GM12801 (cell line): Measurements from ENCODE around the gene TMEM18.

ENCODE experiments used
- CTCF ChIP-seq: IDR thresholded peaks from one replicate; pipeline ENCODE4 v1.5.1; 2011; ENCODE audit warnings: control low read depth; ENCODE audit not compliant: insufficient read length; ENCODE audit errors: extremely low read depth

The TMEM18 gene

DNA sequence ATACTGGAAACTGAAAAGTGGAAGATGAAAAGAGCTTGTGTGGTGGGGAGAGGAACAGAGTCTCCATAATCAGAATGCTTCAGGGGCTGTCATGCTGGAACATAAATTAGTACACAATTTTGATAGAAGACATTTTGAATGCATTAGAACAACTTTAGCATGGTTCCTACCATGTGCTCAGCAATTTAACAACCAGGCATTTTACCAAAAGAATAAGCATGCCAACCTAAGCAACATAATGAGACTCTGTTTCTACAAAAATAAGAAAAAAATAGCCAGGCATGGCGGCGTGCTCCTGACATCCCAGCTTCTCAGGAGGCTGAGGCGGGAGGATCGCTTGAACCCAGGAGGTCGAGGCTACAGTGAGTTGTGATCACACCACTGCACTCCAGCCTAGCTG, 40.5 kb upstream of the TMEM18 start:
- no peak for TF ChIP-seq CTCF

DNA sequence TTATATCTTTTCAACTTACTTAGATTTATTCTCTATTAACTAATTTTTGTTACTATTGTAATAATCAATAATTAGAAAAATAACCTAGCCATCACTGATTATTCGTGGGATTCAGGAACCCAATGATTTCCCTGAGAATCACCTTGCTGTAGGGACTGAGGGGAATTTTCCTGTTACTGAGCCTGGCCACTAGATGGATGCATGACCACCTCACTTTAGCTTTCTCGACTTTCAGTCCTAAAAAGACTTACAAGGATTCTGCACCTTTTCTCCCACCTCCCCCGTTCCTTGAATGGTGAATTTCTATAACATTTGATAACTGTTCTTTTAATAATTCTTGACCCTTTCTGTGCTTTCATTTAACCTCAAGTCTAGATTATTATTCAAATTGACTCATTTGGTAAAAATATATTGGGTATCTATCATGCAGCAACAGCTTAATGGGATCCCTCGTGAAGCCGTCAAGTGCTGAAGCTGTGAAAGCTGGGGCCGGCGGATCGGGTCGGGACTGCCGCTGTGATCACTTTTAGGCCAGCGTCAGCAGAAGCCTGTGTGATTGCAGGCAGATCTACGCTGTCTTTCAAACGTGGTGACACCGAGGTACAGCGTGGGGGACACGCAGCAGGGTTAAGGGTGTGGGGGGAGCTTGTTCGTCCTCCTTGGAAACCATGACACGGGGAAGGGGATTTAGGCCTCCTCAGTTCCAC, 38.8 kb upstream of the TMEM18 start:
- no peak for TF ChIP-seq CTCF

GRCh38 chr2:715038-715437, 37.8 kb upstream of the TMEM18 start:
- TF ChIP-seq CTCF: no peak

DNA sequence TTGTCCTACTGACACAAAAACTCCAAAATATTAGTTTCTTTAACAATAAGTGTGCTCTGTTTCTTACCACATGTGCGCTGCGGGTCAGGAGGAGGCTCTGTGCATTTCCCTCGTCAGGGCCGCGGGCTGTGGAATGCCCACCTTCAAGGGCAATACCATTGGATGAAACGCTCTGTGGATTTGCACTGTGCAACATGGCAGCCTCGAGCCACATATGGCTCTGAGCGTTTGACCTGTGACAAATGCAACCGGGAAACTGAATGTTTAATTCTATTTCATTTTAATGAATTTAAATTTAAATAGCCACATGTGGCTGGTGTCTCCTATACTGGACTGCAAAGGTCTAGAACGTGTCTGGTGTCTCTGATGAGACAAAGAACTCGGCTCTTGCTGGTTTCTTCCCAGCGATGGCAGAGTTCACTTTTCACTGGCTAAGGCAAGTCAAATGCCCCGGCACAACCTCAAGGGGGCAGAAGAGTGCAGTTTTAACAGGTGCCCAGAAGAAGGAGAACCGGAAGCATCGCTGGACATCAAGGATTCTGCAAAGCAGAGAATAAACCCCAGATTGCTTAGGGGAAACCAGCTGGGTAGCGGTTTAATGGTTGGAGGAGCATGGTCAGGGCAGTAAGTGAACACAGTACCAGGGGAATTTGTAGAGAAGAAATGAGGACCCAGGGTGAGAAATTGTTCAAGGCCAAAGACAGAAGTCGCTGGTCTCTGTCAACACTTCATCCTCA, 37.0 kb upstream of the TMEM18 start:
- peak; percentile 4 for TF ChIP-seq CTCF

DNA sequence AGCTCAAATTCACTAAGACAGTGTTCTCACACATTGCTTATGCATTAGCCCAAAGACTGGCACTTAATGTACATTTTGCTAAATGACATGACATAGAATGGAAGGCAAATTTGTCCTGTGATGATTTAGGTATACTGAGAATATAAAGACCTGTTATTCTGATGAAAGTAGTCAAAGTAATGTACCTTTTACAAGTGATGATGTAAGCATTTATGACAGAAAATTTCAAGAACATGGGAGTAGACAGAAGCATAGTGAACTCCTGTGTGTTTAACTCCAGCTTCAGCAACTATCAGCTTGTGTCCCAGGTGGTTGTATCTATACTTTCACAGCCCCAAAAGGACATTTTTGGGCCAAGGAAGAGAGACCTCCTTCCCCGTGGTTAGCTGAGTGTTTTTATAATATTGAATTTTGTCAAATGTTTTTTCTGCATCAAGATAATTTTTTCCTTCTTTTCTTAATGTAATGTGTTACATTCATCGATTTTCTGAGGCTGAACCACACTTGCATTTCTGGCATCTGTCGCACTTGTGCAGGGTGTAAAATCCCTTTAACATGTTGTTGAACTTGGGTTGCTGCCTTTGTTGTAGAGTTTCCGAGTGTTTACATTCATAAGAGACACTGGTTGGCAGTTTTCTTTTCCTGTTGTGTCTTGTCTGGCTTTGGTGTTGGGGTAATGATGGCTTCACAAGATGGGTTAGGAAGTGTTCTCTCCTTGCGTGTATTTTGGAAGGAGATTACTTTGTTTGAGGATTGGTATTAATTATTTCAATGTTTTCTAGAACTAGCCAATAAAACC, 33.9 kb upstream of the TMEM18 start:
- TF ChIP-seq CTCF: no peak

DNA sequence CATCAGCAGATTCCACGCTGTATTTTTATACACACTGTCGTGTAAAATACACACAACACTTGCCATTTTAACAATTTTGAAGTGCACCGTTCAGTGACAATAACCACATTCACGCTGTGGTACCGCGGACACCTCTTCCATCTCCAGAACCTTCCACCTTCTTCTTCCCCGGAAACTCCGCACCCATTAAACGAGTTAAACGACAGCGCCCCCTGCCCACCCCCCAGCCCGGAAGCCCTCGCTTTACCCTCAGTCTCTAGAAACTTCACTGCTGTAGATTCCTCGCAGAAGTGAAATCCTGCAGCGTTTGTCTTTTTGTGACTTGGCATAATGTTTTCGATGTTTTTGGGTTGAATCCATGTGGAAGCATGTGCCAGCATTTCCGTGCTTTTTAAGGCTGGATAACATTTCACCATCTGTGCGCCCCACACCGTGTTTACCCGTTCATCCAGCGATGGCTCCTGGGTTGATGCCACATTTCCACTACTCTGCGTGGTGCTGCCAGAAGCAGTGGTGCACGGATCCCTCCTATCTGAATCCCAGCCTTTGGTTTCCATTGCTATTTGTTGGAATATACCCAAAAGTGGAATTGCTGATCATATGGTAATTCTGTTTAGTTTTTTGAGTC, 32.0 kb upstream of the TMEM18 start:
- TF ChIP-seq CTCF: no peak

- no peak for TF ChIP-seq CTCF
These were observed 31.5 kb upstream of the TMEM18 start for GRCh38 chr2:708667-709066.
